ENCODE results near the gene ST8SIA5. TPM values are rescaled to one million over a fixed set of nuclear protein-coding genes. Genes with fewer than 3 reads are reported as not detected.

ST8SIA5 gene
- total RNA-seq, 2 experiments from 2014 or later = 0.08 TPM; not detected in 1

- no peaks in the 10 kb centered on the region for H3K27me3 ChIP-seq (ENCODE audit: control insufficient read depth in 1 of 2, insufficient read depth in 2 of 2, low read length in 2 of 2)
- H3K27ac ChIP-seq (ENCODE audit: low read depth in 1 of 2, low read length in 2 of 2) = no peak overlapping the region
- H3K4me1 Mint-ChIP-seq (ENCODE audit: low read depth) = no peaks in the 10 kb centered on the region
- intact Hi-C loops (cut with DNase I, micrococcal nuclease) = no loop called here
- H3K36me3 Mint-ChIP-seq (ENCODE audit: low read depth) = no peaks in the 10 kb centered on the region
- ChIA-PET POLR2A (no interaction called here), CTCF (no interaction called here)
- TF ChIP-seq, protein P1, sequence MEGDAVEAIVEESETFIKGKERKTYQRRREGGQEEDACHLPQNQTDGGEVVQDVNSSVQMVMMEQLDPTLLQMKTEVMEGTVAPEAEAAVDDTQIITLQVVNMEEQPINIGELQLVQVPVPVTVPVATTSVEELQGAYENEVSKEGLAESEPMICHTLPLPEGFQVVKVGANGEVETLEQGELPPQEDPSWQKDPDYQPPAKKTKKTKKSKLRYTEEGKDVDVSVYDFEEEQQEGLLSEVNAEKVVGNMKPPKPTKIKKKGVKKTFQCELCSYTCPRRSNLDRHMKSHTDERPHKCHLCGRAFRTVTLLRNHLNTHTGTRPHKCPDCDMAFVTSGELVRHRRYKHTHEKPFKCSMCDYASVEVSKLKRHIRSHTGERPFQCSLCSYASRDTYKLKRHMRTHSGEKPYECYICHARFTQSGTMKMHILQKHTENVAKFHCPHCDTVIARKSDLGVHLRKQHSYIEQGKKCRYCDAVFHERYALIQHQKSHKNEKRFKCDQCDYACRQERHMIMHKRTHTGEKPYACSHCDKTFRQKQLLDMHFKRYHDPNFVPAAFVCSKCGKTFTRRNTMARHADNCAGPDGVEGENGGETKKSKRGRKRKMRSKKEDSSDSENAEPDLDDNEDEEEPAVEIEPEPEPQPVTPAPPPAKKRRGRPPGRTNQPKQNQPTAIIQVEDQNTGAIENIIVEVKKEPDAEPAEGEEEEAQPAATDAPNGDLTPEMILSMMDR (IDR thresholded peaks at IDR 0.05) = no peak
- H3K36me3 ChIP-seq (ENCODE audit: insufficient read depth, low read length) = no peaks in the 10 kb centered on the region
- no peaks in the 10 kb centered on the region for H3K9me3 ChIP-seq (ENCODE audit: control insufficient read depth in 1 of 2, insufficient read depth in 1 of 2, low read length in 2 of 2)
- H3K4me3 ChIP-seq (ENCODE audit: low read length) = no peak overlapping the region
- no peaks in the 10 kb centered on the region for H3K9me3 Mint-ChIP-seq
- H3K27ac Mint-ChIP-seq = no peak overlapping the region
- DNase-seq (no peak), ATAC-seq (ENCODE audit: poor library complexity) (no peak)
- H3K4me3 Mint-ChIP-seq = no peak overlapping the region
- H3K4me1 ChIP-seq (ENCODE audit: insufficient read depth, low read length) = no peaks in the 10 kb centered on the region
- no peaks in the 10 kb centered on the region for H3K27me3 Mint-ChIP-seq
Measured at GRCh38 chr18:46650681-46651080, 106.2 kb downstream of the ST8SIA5 start.

DNA sequence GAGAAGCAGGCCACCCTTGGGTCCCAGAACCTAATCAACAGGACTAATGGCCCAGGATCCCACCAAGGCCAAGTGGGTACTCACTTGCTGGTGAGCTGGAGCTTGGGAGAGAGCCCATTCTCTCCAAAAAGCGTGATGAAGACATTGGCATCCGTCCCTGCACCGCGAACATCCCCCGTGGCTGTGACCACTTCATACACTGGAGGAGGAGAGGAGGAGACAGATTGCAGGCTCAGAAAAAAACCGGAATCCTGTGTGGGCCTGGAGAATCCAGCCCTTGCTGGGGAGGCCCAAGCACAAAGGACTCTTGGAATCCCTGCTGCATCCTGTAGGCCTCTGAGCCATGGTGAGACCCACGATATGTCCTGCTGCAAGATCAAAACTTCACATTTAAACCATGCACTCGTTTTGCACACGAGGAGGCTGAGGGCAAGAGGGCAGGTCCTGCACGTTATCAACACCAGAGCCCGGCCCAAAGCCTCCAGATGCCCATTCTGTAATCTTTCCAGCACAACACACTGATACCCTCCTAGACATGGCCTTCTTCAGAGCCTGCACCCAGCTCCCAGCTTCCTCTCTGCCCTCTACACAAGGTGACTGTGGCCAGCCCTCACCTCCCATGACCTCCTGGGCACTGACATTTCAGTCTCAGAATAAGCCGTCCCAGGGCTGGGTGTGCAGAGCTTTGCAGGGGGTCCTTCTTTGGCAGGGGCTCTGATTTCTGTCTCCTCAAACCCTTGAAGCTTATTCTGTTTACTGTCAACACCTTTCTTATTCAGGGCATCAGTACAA is 107.6 kb downstream of the ST8SIA5 start:
- ATAC-seq (ENCODE audit: poor library complexity) (no peak), DNase-seq (no peak)
- Histone ChIP-seq H3K27ac (ENCODE audit: low read depth in 1 of 2, low read length in 2 of 2) (no peak overlapping the region), H3K4me1 (ENCODE audit: insufficient read depth, low read length) (no peaks in the 10 kb centered on the region), H3K36me3 (ENCODE audit: insufficient read depth, low read length) (no peaks in the 10 kb centered on the region), H3K27me3 (ENCODE audit: control insufficient read depth in 1 of 2, insufficient read depth in 2 of 2, low read length in 2 of 2) (no peaks in the 10 kb centered on the region), H3K9me3 (ENCODE audit: control insufficient read depth in 1 of 2, insufficient read depth in 1 of 2, low read length in 2 of 2) (no peaks in the 10 kb centered on the region), H3K4me3 (ENCODE audit: low read length) (no peak overlapping the region)
- TF ChIP-seq, protein P1 (IDR thresholded peaks at IDR 0.05) = no peak
- Mint-ChIP-seq H3K4me1 (ENCODE audit: low read depth) (no peaks in the 10 kb centered on the region), H3K27ac (no peak overlapping the region), H3K36me3 (ENCODE audit: low read depth) (no peaks in the 10 kb centered on the region), H3K27me3 (no peaks in the 10 kb centered on the region), H3K4me3 (no peak overlapping the region), H3K9me3 (no peaks in the 10 kb centered on the region)
- POLR2A ChIA-PET = no interaction called here
- intact Hi-C loops (cut with DNase I, micrococcal nuclease) = no loop called here
- CTCF ChIA-PET = interaction anchor here (1.0 kb wide), 1 partner anchor 9 kb away, joined by 3 read pairs; no protein-coding TSS in a partner anchor

- no peak overlapping the region for H3K4me3 Mint-ChIP-seq
- H3K27me3 Mint-ChIP-seq = no peaks in the 10 kb centered on the region
- no peak for ATAC-seq (ENCODE audit: poor library complexity)
- no peak overlapping the region for H3K4me3 ChIP-seq (ENCODE audit: low read length)
- no peak overlapping the region for H3K27ac Mint-ChIP-seq
- POLR2A ChIA-PET = interaction anchor here (1.2 kb wide), 1 partner anchor 8 kb away, joined by 3 read pairs; no protein-coding TSS in a partner anchor
- no peaks in the 10 kb centered on the region for H3K9me3 Mint-ChIP-seq
- no peak for DNase-seq
- TF ChIP-seq, protein P1 (IDR thresholded peaks at IDR 0.05) = no peak
- intact Hi-C loops (cut with DNase I, micrococcal nuclease) = no loop called here
- no peaks in the 10 kb centered on the region for H3K9me3 ChIP-seq (ENCODE audit: control insufficient read depth in 1 of 2, insufficient read depth in 1 of 2, low read length in 2 of 2)
- CTCF ChIA-PET = interaction anchor here (1.5 kb wide), 1 partner anchor 12 kb away, joined by 6 read pairs; no protein-coding TSS in a partner anchor
- no peaks in the 10 kb centered on the region for H3K36me3 ChIP-seq (ENCODE audit: insufficient read depth, low read length)
- no peak overlapping the region for H3K27ac ChIP-seq (ENCODE audit: low read depth in 1 of 2, low read length in 2 of 2)
- H3K4me1 Mint-ChIP-seq (ENCODE audit: low read depth) = no peaks in the 10 kb centered on the region
- no peaks in the 10 kb centered on the region for H3K36me3 Mint-ChIP-seq (ENCODE audit: low read depth)
- H3K4me1 ChIP-seq (ENCODE audit: insufficient read depth, low read length) = no peaks in the 10 kb centered on the region
- H3K27me3 ChIP-seq (ENCODE audit: control insufficient read depth in 1 of 2, insufficient read depth in 2 of 2, low read length in 2 of 2) = peaks cover 0 to 3% of the 10 kb centered on the region in 2 experiments
Measured at GRCh38 chr18:46646468-46646867, 110.4 kb downstream of the ST8SIA5 start.
